Measurements from ENCODE around the gene TRIM49D2. TPM values are rescaled to one million over a fixed set of nuclear protein-coding genes. Genes with fewer than 3 reads are reported as not detected.
"Not testable (repeated sequence)": the region's sequence is repeated elsewhere in the genome, so short reads cannot be mapped to it uniquely, and the experiment has no call there.

Gene TRIM49D2, protein sequence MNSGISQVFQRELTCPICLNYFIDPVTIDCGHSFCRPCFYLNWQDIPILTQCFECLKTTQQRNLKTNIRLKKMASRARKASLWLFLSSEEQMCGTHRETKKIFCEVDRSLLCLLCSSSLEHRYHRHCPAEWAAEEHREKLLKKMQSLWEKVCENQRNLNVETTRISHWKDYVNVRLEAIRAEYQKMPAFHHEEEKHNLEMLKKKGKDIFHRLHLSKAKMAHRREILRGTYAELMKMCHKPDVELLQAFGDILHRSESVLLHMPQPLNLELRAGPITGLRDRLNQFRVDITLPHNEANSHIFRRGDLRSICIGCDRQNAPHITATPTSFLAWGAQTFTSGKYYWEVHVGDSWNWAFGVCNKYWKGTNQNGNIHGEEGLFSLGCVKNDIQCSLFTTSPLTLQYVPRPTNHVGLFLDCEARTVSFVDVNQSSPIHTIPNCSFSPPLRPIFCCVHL
- polyA plus RNA-seq (ENCODE audit: insufficient read length), result not detected

DNA sequence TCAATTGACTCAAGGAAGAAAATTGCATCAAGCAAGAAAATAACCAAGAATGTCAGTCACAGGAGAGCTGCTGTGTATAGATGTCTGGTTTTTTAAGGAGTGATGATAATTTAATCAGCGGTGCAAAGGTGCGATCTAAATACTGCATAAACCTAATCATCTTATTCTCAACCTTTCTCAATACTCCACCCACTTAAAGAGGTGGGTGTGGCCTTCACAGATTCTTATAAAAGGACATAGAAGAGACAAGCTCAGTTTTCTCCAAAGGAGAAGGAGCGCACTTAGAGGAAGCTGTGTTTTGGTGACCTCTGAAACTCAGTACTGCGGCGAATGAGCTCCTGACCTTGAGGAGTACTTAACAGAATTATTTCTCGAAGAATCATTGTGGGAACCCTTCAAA lies at the start of gene TRIM49D2:
TSS of gene TRIM49D2 (plus strand) at position 301 of the 400 bp plus-strand sequence. CDS start 2,698 bp downstream, outside the sequence.
- DNase-seq, result not testable (repeated sequence)

DNA sequence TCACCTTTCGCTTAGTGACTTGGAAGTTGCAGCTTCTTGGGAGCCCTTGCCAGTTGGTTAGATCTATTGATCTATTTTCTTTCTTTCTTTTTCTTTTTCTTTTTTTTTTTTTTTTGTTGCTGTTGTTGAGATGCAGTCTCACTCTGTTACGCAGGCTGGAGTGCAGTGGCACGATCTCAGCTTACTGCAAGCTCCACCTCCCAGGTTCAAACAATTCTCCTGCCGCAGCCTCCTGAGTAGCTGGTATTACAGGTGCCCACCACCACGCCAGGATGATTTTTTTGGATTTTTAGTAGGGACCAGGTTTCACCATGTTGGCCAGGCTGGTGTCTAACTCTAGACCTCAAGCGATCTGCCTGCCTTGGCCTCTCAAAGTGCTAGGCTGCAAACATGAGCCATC lies 46.4 kb upstream of the TRIM49D2 start:
- not testable (repeated sequence) for DNase-seq

GRCh38 chr11:89893245-89893644 lies 30.6 kb upstream of the TRIM49D2 start:
- DNase-seq, result not testable (repeated sequence)

DNA sequence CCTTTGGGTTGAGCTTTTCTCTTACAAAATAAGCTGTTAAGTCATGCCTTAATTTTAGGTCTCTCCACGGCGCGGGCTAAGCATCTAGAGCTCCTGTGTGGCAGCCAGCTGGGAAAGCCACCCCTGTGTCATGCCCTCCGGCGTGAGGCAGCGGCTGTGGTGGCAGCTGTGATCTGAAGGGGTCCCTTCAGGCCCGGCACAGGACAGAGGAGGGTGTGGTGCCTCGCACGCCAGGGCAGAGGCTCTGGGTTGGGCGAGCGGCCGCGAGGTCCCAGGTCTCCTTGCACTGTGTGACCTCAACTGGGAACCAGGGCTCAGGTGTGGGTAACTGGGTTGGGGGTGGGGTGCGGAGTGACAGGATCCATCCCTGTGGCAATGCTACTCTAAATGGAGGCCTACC lies 23.1 kb upstream of the TRIM49D2 start:
- DNase-seq, result not testable (repeated sequence)

- DNase-seq, result no peak
These were observed 1.6 kb upstream of the TRIM49D2 start, which contains the start of gene TRIM49D1 for GRCh38 chr11:89922195-89922660. Gene TRIM49D1, minus strand, starts transcription at chr11:89922245. Its CDS starts 4,535 bp downstream, at chr11:89917710.

GRCh38 chr11:89960833-89961232 lies 37.0 kb downstream of the TRIM49D2 start:
- not testable (repeated sequence) for DNase-seq

DNA sequence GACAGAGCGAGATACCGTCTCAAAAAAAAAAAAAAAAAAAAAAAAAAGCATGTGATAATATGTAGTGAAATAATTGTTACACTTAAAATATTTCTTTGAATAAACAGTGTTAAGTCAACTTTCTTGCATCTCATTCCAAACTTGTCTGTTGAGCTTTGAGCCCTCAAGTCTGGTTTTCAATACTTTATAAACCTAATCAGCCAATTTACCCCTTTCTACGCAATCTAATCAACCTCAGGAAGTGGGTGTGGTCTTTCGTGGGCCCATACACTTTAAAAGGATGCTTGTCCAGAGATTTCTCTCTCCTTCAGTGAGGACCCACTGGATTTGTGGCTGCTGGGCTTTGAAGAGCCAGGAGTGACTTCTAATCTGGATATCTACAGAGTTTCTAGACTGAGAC lies 41.9 kb downstream of the TRIM49D2 start, which contains the start of gene TRIM64:
TSS of gene TRIM64 (plus strand) at position 301 of the 400 bp plus-strand sequence. CDS start 2,467 bp downstream, outside the sequence.
- not testable (repeated sequence) for DNase-seq

Other genes starting within 250 kb of the TRIM49D2 start
- not detected for gene TRIM77, start 213.8 kb upstream of the TRIM49D2 start, polyA plus RNA-seq (ENCODE audit: insufficient read length)
- gene TRIM49, start 115.5 kb upstream of the TRIM49D2 start, polyA plus RNA-seq (ENCODE audit: insufficient read length), result not detected
- gene TRIM64B, start 45.6 kb upstream of the TRIM49D2 start, polyA plus RNA-seq (ENCODE audit: insufficient read length), result not detected
- gene TRIM49D1, start 1.8 kb upstream of the TRIM49D2 start, polyA plus RNA-seq (ENCODE audit: insufficient read length), result not detected
- not detected for gene TRIM64, start 42.0 kb downstream of the TRIM49D2 start, polyA plus RNA-seq (ENCODE audit: insufficient read length)
- gene TRIM49C, start 107.0 kb downstream of the TRIM49D2 start, polyA plus RNA-seq (ENCODE audit: insufficient read length), result not detected
- gene UBTFL1, start 161.9 kb downstream of the TRIM49D2 start, polyA plus RNA-seq (ENCODE audit: insufficient read length), result not detected
- gene NAALAD2, start 210.6 kb downstream of the TRIM49D2 start, polyA plus RNA-seq (ENCODE audit: insufficient read length), result 4.2 TPM